ENCODE data around the gene PPM1J. TPM values are rescaled to one million over a fixed set of nuclear protein-coding genes. Genes with fewer than 3 reads are reported as not detected.

PPM1J gene
- total and polyA plus RNA-seq, 2 experiments from 2014 or later, result 0.93 to 1.9 TPM

- Histone ChIP-seq H3K27me3 (no peaks in the 10 kb centered on the region), H3K4me2 (peak overlapping the region; percentile 81), H3K27ac (peak overlapping the region; percentile 99), H2AFZ (no peak overlapping the region), H4K20me1 (ENCODE audit: insufficient read depth, poor library complexity, severe bottlenecking) (no peaks in the 10 kb centered on the region), H3K36me3 (replicated peaks; ENCODE audit: insufficient read depth, low read depth) (no peaks in the 10 kb centered on the region), H3K4me1 (ENCODE audit: insufficient read depth) (peaks cover 19% of the 10 kb centered on the region), H3K4me3 (no peak overlapping the region), H3K9me3 (ENCODE audit: low read depth) (no peaks in the 10 kb centered on the region), H3K9me2 (replicated peaks; ENCODE audit: insufficient read depth) (no peaks in the 10 kb centered on the region), H3K79me2 (peaks cover 26% of the 10 kb centered on the region)
- no peak for DNase-seq (ENCODE audit: low spot score)
- 74% methylated on average over 1 of the region's 1 CpG for WGBS (ENCODE audit: low lambda C conversion rate, missing lambda C conversion rate)
- TF ChIP-seq EZH2 (IDR thresholded peaks at IDR 0.05; ENCODE audit: borderline replicate concordance) (no peak), CTCF (IDR thresholded peaks at IDR 0.05; ENCODE audit: poor library complexity) (no peak), EZH2phosphoT487 (IDR thresholded peaks at IDR 0.05; ENCODE audit: low read depth, severe bottlenecking, unreplicated experiment) (no peak)
Observed at GRCh38 chr1:112672842-112673241, 42.3 kb downstream of the PPM1J start.

GRCh38 chr1:112672009-112672408 is 43.1 kb downstream of the PPM1J start:
- no peaks in the 10 kb centered on the region for H4K20me1 ChIP-seq (ENCODE audit: insufficient read depth, poor library complexity, severe bottlenecking)
- TF ChIP-seq CTCF (IDR thresholded peaks at IDR 0.05; ENCODE audit: poor library complexity), result no peak
- TF ChIP-seq EZH2phosphoT487 (IDR thresholded peaks at IDR 0.05; ENCODE audit: low read depth, severe bottlenecking, unreplicated experiment), result no peak
- TF ChIP-seq EZH2 (IDR thresholded peaks at IDR 0.05; ENCODE audit: borderline replicate concordance), result no peak
- no peaks in the 10 kb centered on the region for H3K9me3 ChIP-seq (ENCODE audit: low read depth)
- H3K79me2 ChIP-seq, result peaks cover 17% of the 10 kb centered on the region
- H3K4me2 ChIP-seq, result no peak overlapping the region
- H3K27me3 ChIP-seq, result no peaks in the 10 kb centered on the region
- H3K27ac ChIP-seq, result peak overlapping the region; percentile 99
- peaks cover 19% of the 10 kb centered on the region for H3K4me1 ChIP-seq (ENCODE audit: insufficient read depth)
- no peaks in the 10 kb centered on the region for H3K36me3 ChIP-seq (replicated peaks; ENCODE audit: insufficient read depth, low read depth)
- DNase-seq (ENCODE audit: low spot score), result no peak
- 89% methylated on average over 2 of the region's 2 CpGs for WGBS (ENCODE audit: low lambda C conversion rate, missing lambda C conversion rate)
- no peaks in the 10 kb centered on the region for H3K9me2 ChIP-seq (replicated peaks; ENCODE audit: insufficient read depth)
- H3K4me3 ChIP-seq, result no peak overlapping the region
- H2AFZ ChIP-seq, result no peak overlapping the region

- Histone ChIP-seq H3K27me3 (no peaks in the 10 kb centered on the region), H3K4me2 (no peak overlapping the region), H3K9me3 (ENCODE audit: low read depth) (no peaks in the 10 kb centered on the region), H3K79me2 (no peaks in the 10 kb centered on the region), H3K4me1 (ENCODE audit: insufficient read depth) (no peaks in the 10 kb centered on the region), H3K36me3 (replicated peaks; ENCODE audit: insufficient read depth, low read depth) (no peaks in the 10 kb centered on the region), H3K9me2 (replicated peaks; ENCODE audit: insufficient read depth) (no peaks in the 10 kb centered on the region), H4K20me1 (ENCODE audit: insufficient read depth, poor library complexity, severe bottlenecking) (no peaks in the 10 kb centered on the region), H3K27ac (no peak overlapping the region), H2AFZ (no peak overlapping the region), H3K4me3 (no peak overlapping the region)
- TF ChIP-seq CTCF (IDR thresholded peaks at IDR 0.05; ENCODE audit: poor library complexity), result no peak
- no peak for TF ChIP-seq EZH2 (IDR thresholded peaks at IDR 0.05; ENCODE audit: borderline replicate concordance)
- TF ChIP-seq EZH2phosphoT487 (IDR thresholded peaks at IDR 0.05; ENCODE audit: low read depth, severe bottlenecking, unreplicated experiment), result no peak
- 93% methylated on average over 2 of the region's 2 CpGs for WGBS (ENCODE audit: low lambda C conversion rate, missing lambda C conversion rate)
- no peak for DNase-seq (ENCODE audit: low spot score)
Observed at GRCh38 chr1:112666946-112667345, 48.2 kb downstream of the PPM1J start.

GRCh38 chr1:112665857-112666256 is 49.3 kb downstream of the PPM1J start:
- Histone ChIP-seq H3K4me2 (no peak overlapping the region), H3K79me2 (no peaks in the 10 kb centered on the region), H3K9me2 (replicated peaks; ENCODE audit: insufficient read depth) (no peaks in the 10 kb centered on the region), H3K27ac (no peak overlapping the region), H3K4me1 (ENCODE audit: insufficient read depth) (no peaks in the 10 kb centered on the region), H3K27me3 (no peaks in the 10 kb centered on the region), H3K36me3 (replicated peaks; ENCODE audit: insufficient read depth, low read depth) (no peaks in the 10 kb centered on the region), H3K9me3 (ENCODE audit: low read depth) (no peaks in the 10 kb centered on the region), H4K20me1 (ENCODE audit: insufficient read depth, poor library complexity, severe bottlenecking) (no peaks in the 10 kb centered on the region), H2AFZ (no peak overlapping the region), H3K4me3 (no peak overlapping the region)
- no peak for TF ChIP-seq EZH2phosphoT487 (IDR thresholded peaks at IDR 0.05; ENCODE audit: low read depth, severe bottlenecking, unreplicated experiment)
- no peak for TF ChIP-seq CTCF (IDR thresholded peaks at IDR 0.05; ENCODE audit: poor library complexity)
- no peak for TF ChIP-seq EZH2 (IDR thresholded peaks at IDR 0.05; ENCODE audit: borderline replicate concordance)
- WGBS (ENCODE audit: low lambda C conversion rate, missing lambda C conversion rate), result 96% methylated on average over 3 of the region's 3 CpGs
- no peak for DNase-seq (ENCODE audit: low spot score)

Data from hepatocyte (in vitro differentiated cells).